Esophagus squamous epithelium (tissue), 4 donors: ENCODE results near the gene ANKS1B.

Experiments used
- POLR2A ChIP-seq, 4 donors: fragments of 450-650 bp; IDR thresholded peaks; one replicate each; pipeline ENCODE4 v1.6.1; 2017; ENCODE audit warnings: antibody characterized with exemption in 4 of 4, mild to moderate bottlenecking in 4 of 4, moderate library complexity in 3 of 4
- TF ChIP-seq, protein P1 (sequence below), 6 experiments: fragments of 450-650 bp in 4 of 6; fragments of 200-600 bp in 2 of 6; sonication (generic) in 2 of 6; IDR thresholded peaks; one replicate each; pipeline ENCODE4 v1.5.1; 2016 to 2019; ENCODE audit warnings: antibody characterized with exemption in 6 of 6, mild to moderate bottlenecking in 4 of 6, moderate library complexity in 4 of 6

DNA sequence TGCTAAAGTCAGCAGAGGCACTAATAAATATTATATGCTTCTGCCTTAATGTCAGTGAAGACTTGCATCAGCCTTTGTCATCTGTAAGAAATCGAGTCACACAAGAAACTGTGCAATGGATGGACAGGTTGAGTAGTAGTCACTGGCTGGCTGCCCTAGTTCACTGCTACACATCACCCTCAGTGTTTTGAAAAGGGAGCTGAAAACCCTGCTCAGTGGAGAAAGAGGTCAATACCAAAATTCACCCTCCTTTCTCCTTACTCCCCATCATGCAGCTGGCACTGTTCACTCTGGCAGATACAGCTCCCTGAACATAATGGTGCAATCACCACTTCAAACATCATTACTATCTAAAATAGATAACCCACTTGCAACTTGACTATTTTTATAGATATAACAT lies 6.6 kb downstream of the ANKS1B start:
- no peak for TF ChIP-seq POLR2A (IDR thresholded peaks at IDR 0.05)
- TF ChIP-seq, protein P1, sequence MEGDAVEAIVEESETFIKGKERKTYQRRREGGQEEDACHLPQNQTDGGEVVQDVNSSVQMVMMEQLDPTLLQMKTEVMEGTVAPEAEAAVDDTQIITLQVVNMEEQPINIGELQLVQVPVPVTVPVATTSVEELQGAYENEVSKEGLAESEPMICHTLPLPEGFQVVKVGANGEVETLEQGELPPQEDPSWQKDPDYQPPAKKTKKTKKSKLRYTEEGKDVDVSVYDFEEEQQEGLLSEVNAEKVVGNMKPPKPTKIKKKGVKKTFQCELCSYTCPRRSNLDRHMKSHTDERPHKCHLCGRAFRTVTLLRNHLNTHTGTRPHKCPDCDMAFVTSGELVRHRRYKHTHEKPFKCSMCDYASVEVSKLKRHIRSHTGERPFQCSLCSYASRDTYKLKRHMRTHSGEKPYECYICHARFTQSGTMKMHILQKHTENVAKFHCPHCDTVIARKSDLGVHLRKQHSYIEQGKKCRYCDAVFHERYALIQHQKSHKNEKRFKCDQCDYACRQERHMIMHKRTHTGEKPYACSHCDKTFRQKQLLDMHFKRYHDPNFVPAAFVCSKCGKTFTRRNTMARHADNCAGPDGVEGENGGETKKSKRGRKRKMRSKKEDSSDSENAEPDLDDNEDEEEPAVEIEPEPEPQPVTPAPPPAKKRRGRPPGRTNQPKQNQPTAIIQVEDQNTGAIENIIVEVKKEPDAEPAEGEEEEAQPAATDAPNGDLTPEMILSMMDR (IDR thresholded peaks at IDR 0.05), result no peak
